Epithelial cell of alveolus of lung (primary cell): ENCODE measurements around the gene BAZ2B. TPM values are rescaled to one million over a fixed set of nuclear protein-coding genes. Genes with fewer than 3 reads are reported as not detected.

Source experiments
- total RNA-seq: library from RNA; depleted of rRNA; stranded (reverse); fragments of >200 nt; gene quantifications from 2 replicates; pipeline ENCODE4 v1.2.1, GENCODE V29; 2015

The BAZ2B gene, protein sequence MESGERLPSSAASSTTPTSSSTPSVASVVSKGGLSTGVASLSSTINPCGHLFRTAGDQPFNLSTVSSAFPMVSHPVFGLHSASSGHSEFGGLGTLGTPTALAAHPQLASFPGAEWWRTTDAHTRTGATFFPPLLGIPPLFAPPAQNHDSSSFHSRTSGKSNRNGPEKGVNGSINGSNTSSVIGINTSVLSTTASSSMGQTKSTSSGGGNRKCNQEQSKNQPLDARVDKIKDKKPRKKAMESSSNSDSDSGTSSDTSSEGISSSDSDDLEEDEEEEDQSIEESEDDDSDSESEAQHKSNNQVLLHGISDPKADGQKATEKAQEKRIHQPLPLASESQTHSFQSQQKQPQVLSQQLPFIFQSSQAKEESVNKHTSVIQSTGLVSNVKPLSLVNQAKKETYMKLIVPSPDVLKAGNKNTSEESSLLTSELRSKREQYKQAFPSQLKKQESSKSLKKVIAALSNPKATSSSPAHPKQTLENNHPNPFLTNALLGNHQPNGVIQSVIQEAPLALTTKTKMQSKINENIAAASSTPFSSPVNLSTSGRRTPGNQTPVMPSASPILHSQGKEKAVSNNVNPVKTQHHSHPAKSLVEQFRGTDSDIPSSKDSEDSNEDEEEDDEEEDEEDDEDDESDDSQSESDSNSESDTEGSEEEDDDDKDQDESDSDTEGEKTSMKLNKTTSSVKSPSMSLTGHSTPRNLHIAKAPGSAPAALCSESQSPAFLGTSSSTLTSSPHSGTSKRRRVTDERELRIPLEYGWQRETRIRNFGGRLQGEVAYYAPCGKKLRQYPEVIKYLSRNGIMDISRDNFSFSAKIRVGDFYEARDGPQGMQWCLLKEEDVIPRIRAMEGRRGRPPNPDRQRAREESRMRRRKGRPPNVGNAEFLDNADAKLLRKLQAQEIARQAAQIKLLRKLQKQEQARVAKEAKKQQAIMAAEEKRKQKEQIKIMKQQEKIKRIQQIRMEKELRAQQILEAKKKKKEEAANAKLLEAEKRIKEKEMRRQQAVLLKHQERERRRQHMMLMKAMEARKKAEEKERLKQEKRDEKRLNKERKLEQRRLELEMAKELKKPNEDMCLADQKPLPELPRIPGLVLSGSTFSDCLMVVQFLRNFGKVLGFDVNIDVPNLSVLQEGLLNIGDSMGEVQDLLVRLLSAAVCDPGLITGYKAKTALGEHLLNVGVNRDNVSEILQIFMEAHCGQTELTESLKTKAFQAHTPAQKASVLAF (N-terminal part only)
- 14.5 and 55.0 TPM in 2 replicates for total RNA-seq

DNA sequence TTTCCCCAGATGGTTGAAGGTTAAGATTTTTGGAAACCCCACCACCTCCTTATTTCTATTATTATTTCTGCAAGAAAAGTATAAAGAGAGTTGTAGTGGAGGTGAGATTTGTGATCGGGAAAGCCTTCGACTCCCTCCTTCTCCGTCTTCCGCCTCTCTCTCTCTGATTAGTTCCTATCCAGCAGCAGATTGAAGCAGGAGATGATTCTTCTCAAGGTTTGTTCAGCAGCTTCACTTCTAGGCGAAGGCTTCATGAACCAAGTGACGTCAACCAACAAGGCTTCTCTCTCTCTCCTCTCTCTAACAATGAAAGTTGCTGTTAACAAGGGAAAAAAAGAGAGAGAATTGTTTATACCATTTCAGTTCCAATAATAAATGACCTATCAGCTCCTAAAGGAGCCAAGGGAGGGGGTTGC lies at the start of gene BAZ2B:
Gene BAZ2B (minus strand): TSS at position 263 of the 416 bp plus-strand sequence. CDS start 137,829 bp downstream, outside the sequence.

DNA sequence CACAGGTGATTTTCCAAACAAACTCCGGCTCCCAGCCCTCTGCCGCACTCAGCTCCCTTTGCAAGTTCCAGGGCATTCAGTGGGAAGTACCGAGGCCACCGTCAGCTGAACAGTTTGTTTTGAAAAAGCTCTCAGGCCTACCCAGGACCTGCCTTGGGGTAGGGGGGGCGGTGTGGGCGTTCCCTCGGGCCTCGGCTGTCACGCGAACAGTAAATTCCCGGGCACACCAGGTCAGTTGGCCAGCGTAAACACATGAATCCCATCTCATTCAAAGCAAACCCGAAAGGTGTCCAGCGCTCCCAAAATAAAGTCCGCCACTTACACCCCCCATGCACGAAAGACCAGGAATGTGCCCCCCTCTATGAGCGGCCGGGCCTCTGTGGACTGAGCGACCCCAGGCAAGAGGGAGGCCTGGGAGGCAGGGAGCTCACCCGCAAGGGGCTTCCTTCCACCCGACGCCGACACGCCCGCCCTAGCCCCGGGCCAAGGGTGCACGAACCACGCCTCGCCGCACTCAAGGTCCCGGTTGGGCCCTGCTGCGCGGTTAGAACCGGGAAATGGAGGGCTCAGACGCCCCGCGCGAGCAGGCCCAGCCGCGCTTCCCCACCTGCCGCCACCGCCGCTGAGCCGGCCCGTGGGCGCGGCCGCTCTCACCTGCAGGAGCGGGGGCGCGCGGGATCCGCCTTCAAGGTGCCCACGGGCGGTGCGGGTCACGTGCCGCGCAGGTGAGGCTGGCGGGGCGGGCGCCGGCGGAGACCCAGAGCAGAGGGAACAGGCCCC lies 330.2 kb downstream of the BAZ2B start, which contains the start of gene WDSUB1:
Gene WDSUB1 (minus strand): TSS at position 775 of the 780 bp plus-strand sequence. CDS start 3,634 bp downstream, outside the sequence.

Other genes starting within 250 kb of the BAZ2B start
- gene MARCHF7, start 96.0 kb upstream of the BAZ2B start, total RNA-seq = 72.1 and 141 TPM in 2 replicates
- 11.5 and 43.2 TPM in 2 replicates for gene CD302, start 181.7 kb upstream of the BAZ2B start, total RNA-seq